ENCODE results near the gene IDH3B.

GRCh38 chr20:2631228-2631627 is 32.8 kb downstream of the IDH3B start:
- no peak for TF ChIP-seq POLR2A (conservative IDR thresholded peaks at IDR 0.05)
- TF ChIP-seq ZNF232 (CRISPR knock-in tag; IDR thresholded peaks at IDR 0.05), result no peak
- TF ChIP-seq, protein P1, sequence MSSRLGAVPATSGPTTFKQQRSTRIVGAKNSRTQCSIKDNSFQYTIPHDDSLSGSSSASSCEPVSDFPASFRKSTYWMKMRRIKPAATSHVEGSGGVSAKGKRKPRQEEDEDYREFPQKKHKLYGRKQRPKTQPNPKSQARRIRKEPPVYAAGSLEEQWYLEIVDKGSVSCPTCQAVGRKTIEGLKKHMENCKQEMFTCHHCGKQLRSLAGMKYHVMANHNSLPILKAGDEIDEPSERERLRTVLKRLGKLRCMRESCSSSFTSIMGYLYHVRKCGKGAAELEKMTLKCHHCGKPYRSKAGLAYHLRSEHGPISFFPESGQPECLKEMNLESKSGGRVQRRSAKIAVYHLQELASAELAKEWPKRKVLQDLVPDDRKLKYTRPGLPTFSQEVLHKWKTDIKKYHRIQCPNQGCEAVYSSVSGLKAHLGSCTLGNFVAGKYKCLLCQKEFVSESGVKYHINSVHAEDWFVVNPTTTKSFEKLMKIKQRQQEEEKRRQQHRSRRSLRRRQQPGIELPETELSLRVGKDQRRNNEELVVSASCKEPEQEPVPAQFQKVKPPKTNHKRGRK (tag; IDR thresholded peaks at IDR 0.05), result no peak
- TF ChIP-seq ERF (CRISPR knock-in tag; IDR thresholded peaks at IDR 0.05), result no peak
- TF ChIP-seq OTX1 (CRISPR knock-in tag; IDR thresholded peaks at IDR 0.05), result no peak
- TF ChIP-seq KHSRP (IDR thresholded peaks at IDR 0.05), result no peak
- TF ChIP-seq JUNB (CRISPR knock-in tag; conservative IDR thresholded peaks at IDR 0.05), result no peak
- no peak for TF ChIP-seq EP300 (IDR thresholded peaks at IDR 0.05; ENCODE audit: low read length)
- no peak for TF ChIP-seq NR2C2 (CRISPR knock-in tag; IDR thresholded peaks at IDR 0.05)
- no peak for TF ChIP-seq NR2C2 (tag; IDR thresholded peaks at IDR 0.05)
- no peak for TF ChIP-seq MAFK (IDR thresholded peaks at IDR 0.05; ENCODE audit: low read length)
- TF ChIP-seq, protein P2, sequence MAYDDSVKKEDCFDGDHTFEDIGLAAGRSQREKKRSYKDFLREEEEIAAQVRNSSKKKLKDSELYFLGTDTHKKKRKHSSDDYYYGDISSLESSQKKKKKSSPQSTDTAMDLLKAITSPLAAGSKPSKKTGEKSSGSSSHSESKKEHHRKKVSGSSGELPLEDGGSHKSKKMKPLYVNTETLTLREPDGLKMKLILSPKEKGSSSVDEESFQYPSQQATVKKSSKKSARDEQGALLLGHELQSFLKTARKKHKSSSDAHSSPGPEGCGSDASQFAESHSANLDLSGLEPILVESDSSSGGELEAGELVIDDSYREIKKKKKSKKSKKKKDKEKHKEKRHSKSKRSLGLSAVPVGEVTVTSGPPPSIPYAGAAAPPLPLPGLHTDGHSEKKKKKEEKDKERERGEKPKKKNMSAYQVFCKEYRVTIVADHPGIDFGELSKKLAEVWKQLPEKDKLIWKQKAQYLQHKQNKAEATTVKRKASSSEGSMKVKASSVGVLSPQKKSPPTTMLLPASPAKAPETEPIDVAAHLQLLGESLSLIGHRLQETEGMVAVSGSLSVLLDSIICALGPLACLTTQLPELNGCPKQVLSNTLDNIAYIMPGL (CRISPR knock-in tag; IDR thresholded peaks at IDR 0.05), result no peak
- no peak for TF ChIP-seq ZNF586 (CRISPR knock-in tag; conservative IDR thresholded peaks at IDR 0.05)
- TF ChIP-seq ATF3 (IDR thresholded peaks at IDR 0.05), result no peak
- TF ChIP-seq ATF3 (CRISPR knock-in tag; conservative IDR thresholded peaks at IDR 0.05), result no peak
- TF ChIP-seq POLR2AphosphoS2 (IDR thresholded peaks at IDR 0.05; ENCODE audit: low read length), result no peak

Measured in K562 (cell line).